ENCODE data around the gene SYTL4.
"Not testable (repeated sequence)": the region's sequence is repeated elsewhere in the genome, so short reads cannot be mapped to it uniquely, and the experiment has no call there.

SYTL4 gene

DNA sequence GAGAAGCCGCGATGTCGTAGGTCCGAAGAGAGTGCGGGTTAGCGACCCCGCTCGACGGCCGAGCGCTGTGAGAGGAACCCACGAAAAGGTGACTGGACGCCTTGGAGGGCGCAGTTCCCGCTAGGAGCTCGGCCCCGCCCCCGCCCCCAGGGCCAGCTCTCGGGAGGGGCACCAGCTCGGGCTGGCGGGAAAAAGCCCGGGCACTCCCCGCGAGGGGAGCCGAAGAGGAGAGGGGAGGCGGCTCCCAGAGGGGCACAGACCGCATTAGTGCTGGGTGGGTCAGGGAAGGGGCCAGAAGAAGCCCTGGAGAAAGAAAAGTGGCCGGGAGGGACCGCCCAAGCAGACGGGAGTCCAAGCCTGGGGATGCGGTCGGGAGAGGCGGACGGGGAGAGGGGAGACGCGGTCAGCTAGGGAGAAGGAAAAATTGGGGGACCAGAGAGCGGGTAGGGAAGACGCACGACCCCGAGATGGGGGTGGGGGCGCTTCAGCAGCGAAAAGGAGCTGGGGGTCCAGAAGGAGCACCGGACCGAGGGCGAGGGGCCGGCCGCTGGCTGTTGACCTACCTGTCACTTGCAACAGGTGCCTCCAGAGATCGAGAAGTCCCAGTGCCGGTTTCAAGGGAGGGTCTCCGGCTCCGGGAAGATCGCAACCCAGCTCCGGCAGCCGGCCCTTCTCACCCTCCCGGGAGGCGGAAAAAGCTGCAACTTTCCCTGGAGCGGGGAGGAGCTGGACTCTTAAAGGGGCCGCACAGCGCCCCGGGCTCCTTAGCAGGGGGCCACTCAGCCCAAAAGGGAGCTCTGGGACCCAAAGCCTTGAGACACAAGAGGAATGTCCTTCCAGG lies at the start of gene SYTL4:
Gene SYTL4 (minus strand): TSS at position 681 of the 841 bp plus-strand sequence. CDS start 30,084 bp downstream, outside the sequence.
- no peak for DNase-seq

- DNase-seq: not testable (repeated sequence)
Measured at GRCh38 chrX:100769439-100769838, 37.5 kb upstream of the SYTL4 start.

DNA sequence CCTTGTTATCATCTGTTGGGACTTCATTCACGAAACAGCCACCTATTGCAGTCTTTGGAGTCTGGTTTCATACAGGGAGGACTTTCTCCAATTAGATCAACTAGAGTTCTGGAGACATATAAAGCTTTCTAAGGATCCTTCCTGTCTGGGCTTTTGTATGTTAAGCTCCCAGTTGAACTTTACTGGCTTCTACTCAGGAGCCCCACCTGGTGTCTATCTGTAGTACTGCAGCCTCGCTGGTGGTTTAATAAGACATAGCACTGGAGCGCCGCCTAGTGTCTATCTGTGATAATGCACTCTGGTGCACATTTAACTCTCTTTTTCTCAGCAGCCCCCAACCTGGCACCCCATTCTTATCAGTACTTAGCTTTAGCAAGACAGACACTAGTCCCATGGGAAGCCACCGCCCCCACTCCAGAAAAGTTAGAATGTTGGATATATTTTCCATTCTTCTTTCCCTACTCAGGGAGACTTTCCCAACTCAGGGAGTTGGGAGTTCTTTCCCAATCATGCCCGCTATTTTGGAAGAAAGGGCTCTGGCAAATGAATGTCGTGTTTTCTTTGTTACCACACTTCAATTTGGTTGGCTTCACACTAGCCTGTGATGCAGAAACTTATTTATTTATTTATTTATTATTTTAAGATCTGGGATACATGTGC lies 36.9 kb upstream of the SYTL4 start:
- DNase-seq: peak; percentile 0 to 36

DNA sequence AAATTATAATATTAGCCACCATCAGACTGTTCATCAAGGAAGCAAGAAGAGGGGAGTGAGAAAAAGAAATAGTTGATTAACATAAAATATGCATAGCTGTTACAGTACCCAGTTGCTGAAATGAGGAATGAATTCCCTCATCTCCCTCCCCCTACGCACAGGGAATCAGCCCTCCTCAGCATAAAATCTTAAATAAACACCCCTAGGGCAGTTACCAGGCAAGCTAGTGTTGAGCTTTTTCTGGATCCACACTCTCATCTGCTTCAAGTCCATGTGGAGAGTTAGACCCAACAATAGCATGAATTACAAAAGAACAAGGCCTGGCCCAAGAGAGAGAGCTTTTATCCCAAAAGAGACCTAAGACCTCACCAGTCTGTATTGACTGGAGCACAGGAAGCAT lies 19.0 kb upstream of the SYTL4 start:
- DNase-seq: no peak

DNA sequence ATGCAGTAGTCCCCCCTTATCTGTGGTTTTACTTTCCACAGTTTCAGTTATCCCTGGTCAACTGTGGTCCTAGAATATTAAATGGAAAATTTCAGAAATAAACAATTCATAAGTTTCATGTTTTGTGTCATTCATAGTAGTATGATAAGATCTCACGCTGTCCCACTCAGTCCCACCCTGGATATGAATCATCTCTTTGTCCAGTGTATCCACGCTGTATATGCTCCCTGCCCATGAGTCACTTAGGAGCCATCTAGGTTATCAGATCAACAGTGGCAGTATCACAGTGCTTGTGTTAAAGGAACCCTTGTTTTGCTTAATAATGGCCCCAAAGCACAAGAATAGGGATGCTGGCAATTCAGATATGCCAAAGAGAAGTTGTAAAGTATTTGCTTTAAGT lies 16.2 kb upstream of the SYTL4 start:
- peak in 1 of 2 experiments; percentile 36 for DNase-seq

GRCh38 chrX:100747703-100748102 lies 15.8 kb upstream of the SYTL4 start:
- DNase-seq: no peak

DNA sequence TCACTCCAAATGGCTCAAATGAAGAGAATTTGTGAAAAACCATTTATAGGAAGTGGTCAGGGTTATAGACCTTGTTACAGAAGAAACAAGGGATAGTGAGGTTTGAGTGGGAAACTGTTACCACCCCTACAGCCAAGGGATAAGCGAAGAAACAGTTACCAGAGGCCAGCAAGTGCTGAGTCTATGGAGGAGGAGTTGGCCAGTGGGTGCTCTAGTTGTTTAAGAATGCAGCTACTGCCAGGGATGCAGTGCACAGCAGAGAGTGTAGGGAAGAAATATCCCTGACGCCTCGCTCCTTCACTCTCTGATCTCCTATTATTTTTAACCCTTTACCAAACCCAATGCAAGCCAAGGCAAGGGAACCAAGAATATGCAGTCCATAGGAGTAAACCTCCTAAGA lies 15.2 kb upstream of the SYTL4 start:
- DNase-seq: no peak

GRCh38 chrX:100745806-100746537 lies 14.1 kb upstream of the SYTL4 start:
- DNase-seq: no peak

DNA sequence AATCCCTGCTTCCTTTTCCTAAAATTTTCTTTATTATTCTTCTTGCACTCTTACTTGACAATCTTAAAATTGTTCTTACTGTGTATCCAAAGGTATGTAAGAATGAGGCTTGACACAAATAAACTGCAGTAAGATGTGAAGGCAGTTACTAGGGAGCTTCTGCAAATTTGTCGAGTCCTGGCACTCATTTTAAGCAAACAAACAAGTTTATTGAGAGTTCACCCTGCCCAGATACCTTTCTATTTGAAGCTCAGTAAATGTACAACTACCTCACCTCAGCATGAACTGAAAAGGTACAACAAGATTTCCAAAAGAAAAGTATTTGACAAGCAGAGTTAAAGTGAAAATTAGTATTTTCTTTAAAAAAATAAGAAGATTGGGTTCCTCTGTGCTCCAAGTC lies 13.3 kb upstream of the SYTL4 start:
- no peak for DNase-seq

GRCh38 chrX:100743009-100743607 lies 11.2 kb upstream of the SYTL4 start:
- no peak for DNase-seq

DNA sequence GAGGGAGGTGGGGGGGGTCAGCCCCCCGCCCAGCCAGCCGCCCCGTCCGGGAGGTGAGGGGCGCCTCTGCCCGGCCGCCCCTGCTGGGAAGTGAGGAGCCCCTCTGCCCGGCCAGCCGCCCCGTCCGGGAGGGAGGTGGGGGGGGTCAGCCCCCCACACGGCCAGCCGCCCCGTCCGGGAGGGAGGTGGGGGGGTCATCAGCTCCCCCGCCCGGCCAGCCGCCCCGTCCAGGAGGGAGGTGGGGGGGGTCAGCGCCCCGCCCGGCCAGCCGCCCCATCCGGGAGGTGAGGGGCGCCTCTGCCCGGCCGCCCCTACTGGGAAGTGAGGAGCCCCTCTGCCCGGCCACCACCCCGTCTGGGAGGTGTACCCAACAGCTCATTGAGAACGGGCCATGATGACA lies 7.9 kb downstream of the SYTL4 start:
- DNase-seq: not testable (repeated sequence)

GRCh38 chrX:100721328-100721727 lies 10.6 kb downstream of the SYTL4 start:
- no peak for DNase-seq

DNA sequence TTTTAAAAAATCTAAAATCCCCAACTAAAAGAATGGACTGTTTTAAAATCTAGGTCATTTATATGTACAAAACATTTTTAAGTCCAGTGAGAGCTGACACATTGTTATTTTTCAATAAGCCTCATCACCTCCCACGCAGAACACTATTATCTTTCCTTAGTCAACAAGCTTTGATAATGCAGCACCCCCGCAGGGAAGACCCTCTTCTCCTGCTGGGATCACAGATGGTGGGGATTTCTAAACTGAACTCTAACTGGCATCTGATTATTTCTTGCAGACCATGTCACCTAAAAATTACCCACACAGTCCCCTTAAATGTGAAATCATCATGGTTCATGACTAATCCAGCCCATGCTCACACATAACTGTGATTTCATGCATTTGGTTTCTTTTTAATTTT lies 11.6 kb downstream of the SYTL4 start:
- DNase-seq: no peak

DNA sequence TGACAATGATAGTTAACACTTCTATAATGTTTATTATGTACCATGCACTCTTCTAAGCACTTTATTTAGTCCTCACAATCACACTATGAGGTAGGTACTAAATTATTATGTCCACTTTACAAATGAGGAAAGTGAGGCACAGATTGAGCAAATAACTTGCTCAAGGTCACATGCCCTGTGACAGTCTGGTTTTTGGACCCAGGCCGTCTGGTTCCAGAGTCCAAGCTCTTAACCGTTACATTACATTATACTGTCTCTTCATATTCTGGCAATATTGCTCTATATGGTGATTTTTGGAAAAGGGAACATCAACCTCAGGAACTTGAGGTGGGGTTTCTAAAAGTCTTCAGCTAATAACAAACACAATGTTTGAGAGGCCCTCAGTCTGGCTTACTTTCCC lies 12.8 kb downstream of the SYTL4 start:
- no peak for DNase-seq

- DNase-seq: no peak
Measured at GRCh38 chrX:100717363-100717762, 14.6 kb downstream of the SYTL4 start.

DNA sequence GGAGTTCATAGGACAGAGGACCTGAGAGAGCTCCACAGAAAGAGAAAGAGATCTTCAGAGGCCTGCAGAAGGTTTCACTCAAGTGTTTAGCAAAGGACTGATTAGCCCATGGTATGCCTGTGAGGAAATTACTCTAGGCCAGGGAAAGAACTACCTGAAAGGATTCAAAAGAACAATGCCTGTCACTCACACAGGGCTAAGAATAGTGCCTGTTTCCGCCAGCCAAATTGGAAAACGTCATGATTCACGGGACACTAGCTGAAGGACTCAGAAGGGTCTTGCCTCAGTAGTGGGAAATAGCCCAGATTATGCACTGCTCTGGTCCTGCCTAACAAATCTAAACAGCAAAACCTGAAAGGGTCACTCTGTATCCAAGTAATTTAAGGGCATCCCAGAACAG lies 21.1 kb downstream of the SYTL4 start:
- no peak for DNase-seq

- DNase-seq: no peak
Measured at GRCh38 chrX:100704581-100705203, 27.2 kb downstream of the SYTL4 start.

DNA sequence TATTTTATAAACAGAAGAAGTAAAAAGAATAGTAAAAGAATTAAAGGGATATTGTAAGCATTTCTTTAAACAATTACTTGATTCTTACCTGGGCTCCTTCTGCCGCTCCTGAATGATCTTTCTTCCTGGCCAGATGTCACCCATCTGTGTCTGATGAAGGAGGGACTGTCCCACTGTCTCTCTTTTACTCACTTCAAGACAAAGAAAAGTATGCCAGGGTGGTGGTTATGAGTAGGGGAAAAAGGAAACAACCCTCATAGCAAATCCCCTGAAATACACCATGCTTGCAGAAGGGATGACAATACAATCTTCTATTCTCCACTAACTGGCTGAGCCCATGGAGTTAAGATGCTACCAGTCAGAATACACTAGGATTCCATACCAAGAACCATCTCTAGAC lies 31.1 kb downstream of the SYTL4 start:
- no peak for DNase-seq

- DNase-seq: no peak
Measured at GRCh38 chrX:100698551-100698950, 33.4 kb downstream of the SYTL4 start.

DNA sequence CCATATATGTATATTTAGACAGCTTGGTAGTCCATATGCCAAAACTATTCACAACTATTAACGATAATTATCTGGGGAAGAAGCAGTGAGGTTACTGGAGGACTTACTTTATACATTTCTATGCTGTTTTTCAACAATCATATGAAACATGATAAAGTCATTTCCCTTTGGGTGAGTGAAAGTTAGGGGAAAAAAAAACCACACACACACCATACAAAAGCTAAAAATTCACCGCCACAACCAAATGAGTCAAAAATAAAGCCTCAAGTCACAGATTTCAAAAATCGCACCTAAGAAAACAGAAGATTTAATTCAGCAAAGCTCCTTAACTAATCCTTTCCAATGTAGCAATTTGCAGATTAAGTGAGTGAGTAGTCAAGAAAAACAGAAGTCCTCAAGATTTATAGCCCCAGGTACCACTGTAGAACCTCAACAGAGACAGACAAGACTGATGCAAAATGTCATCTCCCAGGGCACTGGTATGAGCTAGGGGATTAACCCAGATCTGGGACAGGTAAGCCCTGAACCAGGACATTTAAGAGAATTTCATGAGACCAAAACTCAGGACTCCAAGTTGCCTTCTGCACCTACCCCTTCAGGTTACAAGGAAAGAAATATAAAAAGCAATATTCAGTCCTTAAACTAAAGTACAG lies 35.1 kb downstream of the SYTL4 start:
- DNase-seq: no peak

- no peak for DNase-seq
Measured at GRCh38 chrX:100695991-100696390, 35.9 kb downstream of the SYTL4 start.

DNA sequence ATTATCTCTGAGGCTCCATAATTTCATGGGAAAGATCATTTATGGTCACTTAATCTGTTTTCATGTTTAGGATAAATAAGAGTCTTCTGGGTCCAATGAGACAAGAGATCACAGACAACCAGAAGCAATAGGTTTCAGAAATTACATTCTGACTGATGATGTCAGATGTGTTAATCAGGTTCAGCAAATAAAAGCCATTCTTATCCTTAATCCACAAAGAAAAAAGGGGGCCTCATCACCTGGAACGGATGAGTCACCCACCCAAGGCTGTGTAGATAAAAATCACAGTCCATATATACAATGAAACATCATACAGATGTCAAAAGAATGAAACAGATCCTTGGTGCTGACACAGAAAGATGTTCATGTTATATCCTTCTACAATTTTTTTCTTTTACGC lies 36.6 kb downstream of the SYTL4 start:
- no peak for DNase-seq

Data from SW 1271 (cell line).